GM12892 (cell line): ENCODE results near the gene PRKN.

Experiments
- POLR2A ChIP-seq: IDR thresholded peaks from 2 replicates; pipeline ENCODE4 v1.6.1; 2011; ENCODE audit warnings: low read depth, low read length, control low read depth
- TAF1 ChIP-seq: IDR thresholded peaks from 2 replicates; pipeline ENCODE4 v1.6.1; 2011; ENCODE audit warnings: low read depth, mild to moderate bottlenecking, control low read depth, low read length, borderline replicate concordance

DNA sequence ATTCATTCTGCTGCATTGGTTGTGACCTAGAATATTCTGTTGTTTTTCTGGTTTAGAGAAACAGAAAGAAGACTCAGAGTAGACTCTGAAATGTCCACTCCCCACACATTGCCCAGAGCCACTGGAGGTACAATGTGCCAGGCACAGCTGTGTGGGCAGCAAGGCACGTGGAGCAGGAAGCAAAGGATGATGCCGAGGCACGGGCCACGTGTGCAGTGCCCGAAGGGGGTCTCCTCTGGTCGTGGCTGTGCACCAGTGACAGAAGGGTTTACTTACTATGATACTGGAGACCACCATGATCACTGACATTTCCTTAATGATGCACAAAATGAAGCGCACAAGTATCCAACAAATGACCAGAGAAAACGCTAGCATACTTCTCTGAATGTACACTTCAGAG is 488.9 kb downstream of the PRKN start:
- TF ChIP-seq TAF1 (no peak), POLR2A (no peak)
